Nucleus accumbens (tissue), 56 donors: Measurements from ENCODE around the gene ARPP21.
"Not testable (repeated sequence)": the region's sequence is repeated elsewhere in the genome, so short reads cannot be mapped to it uniquely, and the experiment has no call there.

Experiments
- DNase-seq, 56 donors: peaks; one replicate each; lab custom pipeline; 2025; lab: John Stamatoyannopoulos, UW

ARPP21 gene

DNA sequence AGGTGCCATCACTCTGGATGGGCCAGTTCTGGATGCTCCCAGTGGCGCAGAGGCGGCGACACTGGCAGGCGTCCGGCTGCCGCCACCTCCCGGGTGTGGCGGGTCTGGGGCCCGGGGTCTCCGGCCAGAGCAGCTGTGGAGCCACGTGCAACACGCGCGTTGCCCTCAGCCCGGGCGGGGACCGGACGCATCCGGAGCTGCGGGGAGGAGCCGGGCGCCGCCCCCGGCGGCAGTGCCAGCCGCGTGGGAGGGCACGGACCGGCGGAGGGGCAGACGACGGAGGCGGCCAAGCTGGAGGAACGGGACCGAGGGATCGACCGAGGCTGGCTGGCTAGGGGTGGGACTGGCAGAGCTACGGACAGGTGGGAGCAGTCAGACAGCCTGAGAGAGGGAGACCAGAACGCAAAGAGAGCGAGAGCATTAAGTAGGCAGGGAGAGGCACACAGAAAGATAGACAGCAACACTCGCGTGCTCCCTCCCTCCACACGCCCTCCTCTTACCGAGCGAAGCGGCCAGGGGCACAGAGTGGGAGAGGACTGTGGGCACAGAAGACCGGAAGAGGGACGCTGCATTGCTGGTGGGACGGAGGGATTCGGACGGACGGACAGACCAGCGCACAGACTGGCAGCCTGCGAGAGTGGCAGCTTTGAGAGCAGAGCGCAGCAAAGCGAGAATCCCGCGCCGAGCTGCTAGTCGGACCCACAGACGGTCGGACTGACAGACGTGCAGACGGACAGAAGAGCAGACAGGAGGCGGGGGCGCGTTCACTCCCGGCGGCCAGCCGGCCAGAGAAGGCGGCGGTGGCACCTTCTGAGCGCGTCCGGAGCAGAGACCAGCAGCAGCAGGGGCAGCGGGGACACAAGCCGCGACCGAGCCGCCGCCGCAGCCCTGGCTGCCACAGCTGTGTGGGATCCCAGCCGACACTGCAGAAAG is at the start of gene ARPP21:
TSS of gene ARPP21 (plus strand) at position 272 of the 933 bp plus-strand sequence. CDS start 42,227 bp downstream, outside the sequence.
- DNase-seq = peak in 50 of 56 donors; percentile 18 to 86 (median 71)

DNA sequence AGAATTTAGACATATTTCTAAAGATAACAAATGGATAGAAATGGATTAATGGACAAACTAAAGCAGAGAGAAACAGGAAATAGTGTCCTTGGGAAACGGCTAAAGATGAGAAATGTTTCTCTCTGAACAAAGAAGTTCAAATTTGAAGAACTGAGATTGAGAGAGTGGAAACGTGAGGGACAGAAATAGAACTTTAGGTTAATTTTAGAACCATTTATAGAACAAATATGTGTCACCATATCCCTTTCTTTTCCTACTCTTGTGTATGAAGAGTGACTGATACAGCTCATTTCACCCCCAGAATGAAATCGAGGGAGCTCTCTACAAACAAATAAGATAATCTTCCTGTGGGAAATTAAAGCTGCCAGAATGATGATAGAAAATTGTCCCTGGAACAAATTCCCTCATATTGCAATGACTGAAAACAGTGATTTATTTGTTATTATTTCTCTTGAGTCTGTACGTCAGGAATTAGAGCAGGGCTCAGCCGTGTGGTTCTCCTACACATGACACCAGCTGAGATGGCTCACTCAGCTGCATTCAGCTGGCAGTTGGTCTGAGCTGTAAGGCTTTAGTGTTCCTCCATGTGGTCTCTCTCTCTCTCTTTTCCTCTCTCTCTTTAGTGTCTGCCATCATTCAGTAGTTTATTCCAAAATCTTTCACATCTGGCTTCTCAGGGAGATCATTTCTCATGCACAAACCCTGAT is 46.6 kb upstream of the ARPP21 start:
- DNase-seq = no peak

DNA sequence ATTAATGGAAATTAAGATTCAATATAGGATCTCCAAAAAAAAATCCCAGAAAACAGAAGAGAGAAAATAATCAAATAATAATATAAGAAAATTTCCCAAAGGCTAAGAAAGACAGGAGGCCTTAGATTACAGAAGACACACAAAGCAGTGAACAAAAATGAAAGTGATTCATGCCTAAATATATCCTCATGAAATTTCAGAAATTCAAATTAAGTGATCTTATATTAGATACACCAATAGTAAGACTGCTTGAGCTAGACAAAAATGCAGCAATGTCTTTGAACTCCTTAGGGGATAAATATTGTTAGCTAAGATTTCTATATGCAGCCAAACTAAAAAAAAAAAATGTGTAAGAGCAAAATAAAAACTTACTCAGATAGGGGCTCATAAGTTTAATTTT is 44.6 kb upstream of the ARPP21 start:
- DNase-seq = no peak

DNA sequence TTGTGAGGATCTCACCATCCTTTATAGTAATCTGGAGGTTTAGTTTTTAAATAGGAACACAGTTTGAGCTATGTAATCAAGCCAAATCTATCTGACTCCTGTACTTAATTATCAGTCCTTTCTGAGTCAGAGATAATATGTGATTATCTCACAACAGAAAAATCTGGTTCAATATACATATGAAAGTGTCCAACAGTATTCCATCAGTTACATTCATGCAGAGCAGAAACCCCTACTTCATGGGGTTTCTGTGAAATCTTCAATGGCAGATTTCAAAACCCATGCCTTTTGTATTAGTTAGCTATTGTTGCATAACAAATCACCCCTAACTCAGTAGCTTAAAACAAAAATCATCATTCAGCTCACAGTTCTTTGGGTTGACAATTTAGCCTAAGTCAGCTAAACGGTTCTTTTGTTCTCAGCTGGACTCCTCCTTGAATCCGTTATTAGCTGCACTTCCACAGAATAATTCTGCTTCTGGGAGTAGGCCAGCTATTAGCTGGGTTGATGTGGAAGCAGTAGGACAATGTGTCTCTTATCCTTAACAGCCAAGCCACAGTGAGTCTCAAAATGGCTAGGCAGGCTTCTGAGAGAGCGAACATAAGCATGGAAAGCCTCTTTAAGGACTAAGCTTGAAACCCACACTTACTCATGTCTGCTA is 42.9 kb upstream of the ARPP21 start:
- peak in 35 of 56 donors; percentile 2 to 62 (median 27) for DNase-seq

DNA sequence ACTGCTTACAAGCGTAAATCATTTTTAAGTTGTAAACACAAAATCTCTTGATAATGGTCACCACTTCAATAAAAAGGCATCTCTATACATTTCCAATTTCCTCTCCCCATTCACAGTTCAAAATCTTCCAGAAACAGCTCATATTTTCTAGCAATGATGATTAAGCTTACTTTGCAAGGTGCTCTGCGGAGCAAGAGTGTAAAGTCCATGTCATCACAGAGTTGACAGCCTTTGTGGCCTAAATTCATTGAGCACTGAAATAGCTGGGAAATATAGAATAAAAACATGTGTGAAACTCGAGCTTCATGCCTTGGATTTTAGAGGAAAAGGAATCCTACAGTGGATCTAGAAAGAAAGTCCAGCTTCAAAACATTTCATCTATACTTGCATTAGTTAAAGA is 41.8 kb upstream of the ARPP21 start:
- no peak for DNase-seq

DNA sequence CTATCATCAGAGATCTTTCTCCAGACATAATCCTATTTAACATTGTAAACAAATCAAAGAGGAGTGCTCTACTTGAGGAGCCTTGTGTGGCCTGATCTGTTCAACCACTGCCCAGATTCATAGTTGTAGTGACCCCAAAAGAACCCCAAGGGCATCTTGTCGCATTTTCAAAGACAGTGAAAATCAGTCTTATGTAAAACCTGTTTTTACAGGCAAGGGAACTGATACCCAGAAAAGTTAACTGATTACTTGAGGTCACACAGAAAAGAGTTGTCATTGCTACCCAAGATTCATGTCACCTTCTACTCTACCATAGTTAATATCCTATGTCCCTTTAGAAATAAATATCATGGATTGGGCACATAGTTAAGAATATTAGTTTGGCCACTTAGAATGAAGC is 40.5 kb upstream of the ARPP21 start:
- no peak for DNase-seq

DNA sequence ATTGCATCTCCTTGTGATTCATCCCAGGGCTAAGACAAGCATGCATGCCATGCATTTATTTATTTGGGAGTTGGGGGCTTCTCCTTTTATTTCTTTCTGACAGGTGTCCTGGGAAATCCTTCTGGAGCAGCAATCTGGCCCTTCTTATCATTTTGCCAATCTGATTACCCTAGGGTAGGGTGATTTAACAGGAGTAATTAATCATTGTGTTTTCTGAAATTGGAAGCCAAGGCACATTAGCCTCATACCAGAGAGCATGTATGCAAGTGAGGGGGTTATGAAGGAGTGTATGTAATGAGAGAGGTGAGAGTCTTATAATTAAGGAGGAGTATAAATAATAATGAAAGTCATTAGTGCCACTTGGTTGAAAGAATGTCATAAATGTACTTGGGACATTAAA is 37.4 kb upstream of the ARPP21 start:
- no peak for DNase-seq

DNA sequence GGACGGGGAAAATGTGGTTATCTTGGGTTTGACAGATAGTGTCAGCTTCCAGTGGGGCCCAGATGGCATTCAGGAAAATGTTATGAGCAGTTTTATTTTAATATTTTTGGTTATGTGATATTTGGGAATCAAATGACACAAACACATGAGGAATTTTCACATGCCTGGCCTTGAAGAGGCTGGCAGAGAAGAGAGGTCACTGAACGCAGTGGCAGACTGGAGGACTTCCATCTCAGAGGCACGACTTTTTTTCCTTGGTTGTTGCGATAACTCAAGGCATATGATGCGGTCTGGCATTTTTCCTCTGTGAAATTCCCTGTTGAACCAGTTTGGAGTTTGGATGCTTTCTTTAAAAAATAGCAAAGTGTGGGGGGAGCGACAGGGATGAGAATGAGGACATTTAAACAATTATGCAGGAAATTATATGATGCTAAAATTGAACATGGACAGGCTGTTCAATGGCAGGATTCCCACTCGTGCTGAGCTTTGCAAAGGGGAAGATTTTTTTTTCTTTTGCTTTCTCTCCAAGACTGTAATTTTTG is 36.9 kb upstream of the ARPP21 start:
- no peak for DNase-seq

DNA sequence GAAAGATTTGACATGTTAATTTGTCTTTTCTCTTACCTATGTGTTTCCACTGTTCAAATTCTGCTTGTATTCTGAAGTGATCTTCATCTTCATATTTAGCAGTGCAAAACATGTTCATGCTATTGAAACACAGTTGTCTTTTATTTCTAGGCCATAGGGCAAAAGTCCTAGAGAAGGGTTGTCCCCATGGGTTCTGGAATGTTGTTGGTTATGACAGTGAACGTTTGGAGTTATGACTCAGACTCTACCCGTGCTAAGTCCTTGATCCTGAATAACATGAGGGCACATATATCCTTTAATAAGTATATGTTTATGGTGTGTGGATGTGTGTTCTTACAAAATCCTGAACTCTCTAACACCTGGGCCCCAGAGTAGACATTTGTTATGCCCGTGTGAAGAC is 23.0 kb upstream of the ARPP21 start:
- DNase-seq = no peak

DNA sequence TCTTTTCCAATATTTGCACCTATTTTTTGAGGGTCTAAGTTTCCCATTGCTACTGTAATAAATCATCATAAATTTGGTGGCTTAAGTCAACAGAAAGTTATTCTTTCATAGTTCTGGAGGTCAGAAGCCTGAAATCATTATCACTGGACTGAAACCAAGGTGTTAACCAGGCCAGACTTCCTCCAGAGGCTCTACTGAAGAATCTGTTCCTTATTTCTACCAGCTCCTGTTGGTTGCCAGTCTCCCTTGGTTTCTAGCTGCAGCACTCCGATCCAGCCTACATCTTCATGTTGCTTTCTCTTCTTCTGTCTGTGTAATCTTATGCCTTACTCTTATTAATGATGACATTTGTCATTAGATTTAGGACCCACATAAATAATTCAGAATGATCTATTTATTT is 22.0 kb upstream of the ARPP21 start:
- DNase-seq = no peak

DNA sequence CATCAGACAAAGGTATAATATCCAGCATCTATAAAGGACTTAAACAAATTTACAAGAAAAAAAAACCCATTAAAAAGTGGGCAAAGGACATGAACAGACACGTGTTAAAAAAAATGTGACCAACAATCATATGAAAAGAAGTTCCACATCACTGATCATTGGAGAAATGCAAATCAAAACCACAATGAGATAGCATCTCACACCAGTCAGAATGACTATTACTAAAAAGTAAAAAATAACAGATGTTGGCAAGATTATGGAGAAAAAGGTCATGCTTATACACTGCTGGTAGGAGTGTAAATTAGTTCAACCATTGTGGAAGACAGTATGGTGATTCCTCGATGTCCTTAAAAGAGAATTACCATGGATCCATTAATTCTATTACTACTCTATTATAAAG is 19.1 kb upstream of the ARPP21 start:
- not testable (repeated sequence) for DNase-seq

DNA sequence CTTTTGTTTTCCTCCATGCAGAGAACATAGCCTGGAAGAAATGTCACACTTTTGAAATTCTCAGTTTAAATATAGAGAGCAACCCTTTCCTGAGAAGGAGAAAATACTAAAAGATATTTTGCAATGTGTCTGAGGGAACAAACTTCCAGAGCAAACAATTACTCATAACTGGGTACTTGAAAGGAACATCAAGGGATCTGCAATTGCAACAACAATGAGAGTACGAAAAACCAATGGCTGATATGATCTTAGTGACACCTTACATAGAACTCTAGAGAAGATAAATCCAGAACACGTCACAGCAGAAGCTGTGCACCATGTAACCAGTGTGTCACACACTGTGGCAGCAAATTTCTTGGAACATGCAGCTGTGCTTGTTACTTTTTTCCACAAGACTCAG is 14.6 kb upstream of the ARPP21 start:
- DNase-seq = no peak

DNA sequence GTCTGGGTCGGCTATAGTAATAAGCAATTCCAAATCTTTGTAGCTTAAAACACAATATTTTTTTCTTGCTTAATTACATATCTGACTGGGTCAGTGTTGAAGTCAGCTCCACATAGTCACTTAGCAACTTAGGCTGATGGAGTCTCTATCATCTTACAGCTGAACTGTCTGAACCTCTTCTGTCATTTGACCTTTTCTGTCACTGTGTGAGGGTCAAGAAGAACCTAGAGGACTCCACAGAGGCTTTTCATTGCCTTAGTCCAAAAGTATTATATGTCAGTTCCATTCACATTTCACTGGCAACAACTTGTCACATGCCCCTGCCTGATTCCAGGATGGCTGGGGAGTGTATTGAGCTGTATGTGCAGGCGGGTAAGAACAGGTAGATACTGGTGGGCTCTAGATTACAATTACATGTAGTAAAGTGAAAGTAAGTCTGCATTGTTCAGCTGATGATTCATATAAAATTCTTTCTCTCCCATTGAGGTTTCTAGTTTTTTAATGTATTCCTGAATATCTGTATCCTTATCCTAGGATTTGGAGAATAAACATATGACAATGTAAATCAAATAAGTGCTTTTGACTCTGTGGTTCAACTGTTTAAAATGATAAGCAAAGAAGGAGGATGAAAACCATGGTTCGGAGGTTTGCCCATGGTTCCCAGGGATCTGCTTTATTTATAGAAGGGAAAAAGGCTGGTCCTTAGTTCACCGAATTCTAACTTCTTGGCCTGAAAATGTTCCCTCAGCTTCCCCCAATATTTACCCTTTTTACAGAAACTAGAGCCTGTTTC is 5.8 kb upstream of the ARPP21 start:
- DNase-seq = no peak

DNA sequence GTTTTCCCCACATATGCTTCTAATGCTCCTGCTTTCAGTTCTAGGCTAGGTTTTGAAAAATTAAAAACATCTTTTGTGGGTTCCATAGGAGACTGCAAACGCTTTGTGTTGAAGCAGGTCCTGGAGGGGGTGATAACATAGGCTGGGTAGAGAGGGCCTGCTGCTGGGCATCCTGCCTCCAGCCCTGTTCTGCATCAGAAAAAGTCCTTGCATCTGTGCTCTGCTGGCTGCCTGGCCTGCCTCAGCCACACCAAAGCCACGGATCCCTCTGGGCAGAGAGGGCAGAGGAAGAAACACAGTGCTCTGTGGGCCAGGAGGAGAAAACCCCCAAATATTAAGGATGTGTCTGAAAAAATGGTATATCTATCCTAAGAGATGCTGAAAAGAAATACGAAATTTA is 3.9 kb upstream of the ARPP21 start:
- DNase-seq = peak in 5 of 56 donors; percentile 4 to 26 (median 12)

DNA sequence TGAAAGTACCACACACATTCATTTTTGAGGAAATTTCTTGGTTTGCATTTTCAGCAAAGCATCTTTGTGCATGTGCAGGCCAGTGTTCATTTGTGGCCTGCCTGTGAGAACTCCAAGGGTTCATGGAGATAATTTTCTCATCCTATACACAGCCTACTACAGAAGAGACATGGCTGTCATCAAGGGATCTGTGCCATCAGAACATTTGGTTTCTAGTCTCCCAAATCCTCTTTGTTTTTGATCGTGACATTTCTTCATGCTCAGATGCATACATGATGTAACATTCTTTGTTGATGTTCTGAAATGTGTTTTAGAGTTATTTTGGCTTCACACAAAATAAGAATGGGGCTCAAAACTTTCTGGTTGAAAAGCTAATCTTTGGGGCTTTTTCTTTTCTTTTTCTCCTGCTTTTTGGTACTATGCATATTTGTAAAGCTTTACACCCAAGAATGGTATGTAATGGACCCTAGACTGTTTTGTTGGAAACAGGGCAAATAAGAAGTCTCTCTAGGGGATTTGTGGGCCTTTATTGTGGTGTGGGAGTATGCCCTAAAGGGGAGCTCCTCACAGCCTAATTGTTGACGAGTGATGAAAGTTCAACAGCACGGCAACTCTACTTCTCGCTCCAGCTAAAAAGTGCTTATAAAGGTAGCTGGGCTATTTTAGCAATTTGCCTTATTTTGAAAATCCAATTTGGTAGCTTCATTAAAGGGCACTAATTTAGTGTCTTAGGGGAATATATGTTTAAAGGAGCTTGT is 3.2 kb upstream of the ARPP21 start:
- no peak for DNase-seq

DNA sequence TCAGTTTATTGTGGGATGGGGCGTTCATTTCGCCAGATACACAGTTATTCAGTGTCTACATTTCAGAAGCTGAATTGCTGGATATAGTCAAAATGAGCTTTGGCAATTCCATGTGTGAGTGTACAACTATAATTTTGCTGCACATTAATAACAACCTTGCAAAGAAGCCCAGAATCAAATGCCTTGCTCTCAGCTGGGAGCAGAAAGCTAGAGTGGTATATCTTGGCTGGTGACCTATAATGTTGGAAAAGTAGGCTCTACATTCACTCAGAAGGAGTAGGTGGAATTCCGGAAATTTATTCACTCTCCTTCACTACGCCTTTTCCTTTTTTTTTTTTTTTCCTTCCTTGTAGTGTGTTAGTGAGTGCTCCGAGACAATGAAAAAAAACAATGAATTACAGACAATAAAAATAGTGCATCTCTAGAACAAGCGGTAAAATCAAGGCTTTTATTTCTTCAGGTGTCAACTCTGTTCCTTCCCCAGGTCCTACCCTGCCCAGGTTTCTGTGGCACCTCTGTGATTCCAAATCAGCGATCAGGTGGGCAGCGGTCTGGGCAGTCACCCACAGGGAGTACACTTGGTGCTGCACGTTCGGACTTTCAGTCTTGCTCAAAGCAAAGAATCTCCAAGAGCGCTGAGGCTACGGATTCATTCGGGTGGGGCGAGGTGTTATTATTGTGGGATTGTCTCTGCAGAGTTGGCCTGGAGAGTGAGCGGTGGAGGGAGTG is 910 bp upstream of the ARPP21 start:
- DNase-seq = no peak

DNA sequence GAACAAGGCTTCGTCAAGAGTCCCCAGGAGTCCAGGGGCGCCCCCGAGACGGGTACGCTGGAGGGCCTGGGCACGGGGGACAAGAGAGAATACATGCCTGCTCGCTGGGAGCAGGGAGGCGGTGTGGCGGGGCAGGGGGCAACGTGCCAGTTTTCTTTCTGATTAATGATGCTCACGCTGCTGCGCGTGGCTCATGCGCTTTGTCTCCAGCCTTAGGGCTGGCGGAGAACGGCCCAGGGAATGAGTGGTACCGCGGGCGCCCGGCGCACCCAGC is 408 bp upstream of the ARPP21 start:
- peak in 14 of 56 donors; percentile 52 to 86 (median 72) for DNase-seq

DNA sequence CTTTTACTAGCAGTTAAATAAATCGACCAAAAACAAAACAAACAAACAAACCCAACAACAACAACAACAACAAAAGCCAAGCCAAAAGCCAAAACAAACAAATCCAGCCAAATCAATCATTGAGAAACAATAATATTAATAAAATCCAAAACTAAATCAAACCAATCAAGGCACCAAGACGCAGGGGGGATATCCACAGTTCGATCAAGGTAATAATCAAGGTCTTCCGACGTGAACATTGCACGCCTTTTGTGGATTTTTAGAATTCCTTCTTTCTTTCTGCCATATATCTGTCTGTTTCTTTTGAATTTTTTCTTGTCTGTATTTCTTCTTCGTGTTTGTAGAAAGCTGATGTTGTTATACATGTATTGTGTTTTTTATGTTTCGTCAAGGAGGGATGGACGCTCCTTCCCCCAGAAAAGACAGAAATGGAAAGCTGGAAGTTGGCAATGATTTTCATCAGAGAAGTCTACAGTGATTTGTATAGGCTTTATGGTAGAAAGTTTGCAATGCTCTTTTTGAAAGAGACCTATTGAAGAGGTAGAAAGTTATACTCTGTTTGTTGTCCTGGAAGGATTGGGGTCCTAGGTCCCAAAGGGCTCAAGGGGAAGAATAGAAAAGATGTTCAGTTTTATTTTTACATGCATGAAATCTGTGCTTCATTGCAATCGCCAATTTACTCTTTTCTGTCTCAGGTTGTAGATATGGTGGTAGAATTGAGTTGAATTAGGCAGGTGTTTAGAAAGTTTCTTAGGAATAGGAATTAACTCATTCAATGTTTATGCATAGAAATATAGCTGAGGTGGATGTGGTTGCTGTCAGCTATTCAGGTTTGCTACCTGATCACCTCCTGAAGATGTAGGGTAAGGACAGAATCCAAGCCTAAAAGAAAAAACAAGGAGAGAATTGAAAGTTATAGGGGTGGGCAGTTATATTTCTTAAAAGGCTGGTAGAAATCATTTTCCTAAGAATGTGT is 1.2 kb downstream of the ARPP21 start:
- no peak for DNase-seq
